Subcutaneous adipose tissue (tissue), 4 donors: ENCODE measurements around the gene INTS15. TPM values are rescaled to one million over a fixed set of nuclear protein-coding genes. Genes with fewer than 3 reads are reported as not detected.

Source experiments
- CTCF ChIP-seq: fragments of 450-650 bp; IDR thresholded peaks from one replicate; pipeline ENCODE4 v1.5.1; 2016; ENCODE audit warnings: low read depth, mild to moderate bottlenecking, control low read depth, antibody characterized with exemption, moderate library complexity
- total RNA-seq, 4 donors: library from RNA; depleted of rRNA; stranded (reverse); fragments of >200 nt; gene quantifications; one replicate each; pipeline ENCODE4 v1.1.0, GENCODE V29; 2016

Gene INTS15
- total RNA-seq, 4 donors from 2014 or later, result 13.3 to 42.0 (median 23.3) TPM

DNA sequence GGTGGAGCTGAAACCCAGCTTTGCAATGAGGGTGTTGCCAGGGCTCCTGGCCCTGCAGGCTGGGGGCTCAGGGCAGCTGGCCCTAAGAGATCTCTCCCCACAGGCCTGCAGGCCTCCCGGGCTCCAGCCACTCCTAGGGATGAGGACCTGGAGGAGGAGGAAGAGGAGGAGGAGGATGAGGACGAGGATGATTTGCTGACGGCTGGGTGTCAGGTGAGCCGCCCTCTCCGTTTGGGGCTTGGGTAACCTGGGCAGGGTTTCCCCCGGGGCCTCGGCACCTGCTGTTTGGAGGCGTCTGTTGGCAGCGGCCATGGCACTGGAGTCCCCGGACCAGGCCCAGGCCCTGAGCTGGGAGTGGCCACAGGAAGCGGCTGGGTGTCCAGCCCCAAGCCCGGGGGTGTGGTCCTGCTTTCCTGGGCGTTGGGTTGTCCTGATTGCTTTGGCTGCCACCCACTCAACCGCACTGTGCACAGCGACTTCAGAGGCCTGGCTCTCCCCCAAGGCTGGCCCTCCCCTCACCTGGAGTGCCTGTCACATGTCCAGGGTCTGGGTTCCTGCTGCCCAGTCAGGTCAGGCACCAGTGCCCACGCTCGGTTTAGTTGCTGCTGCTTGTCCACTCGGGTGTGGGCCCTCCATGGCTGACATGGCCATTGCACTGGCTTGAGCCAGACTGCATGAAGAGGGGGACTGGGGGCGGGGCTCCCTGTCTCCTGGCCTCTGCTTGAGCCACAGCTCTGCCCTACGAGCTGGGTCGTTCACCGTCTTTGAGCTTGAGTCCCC is 53.2 kb downstream of the INTS15 start:
- no peak for TF ChIP-seq CTCF

GRCh38 chr7:6643915-6644625 is 54.2 kb downstream of the INTS15 start:
- TF ChIP-seq CTCF, result no peak

DNA sequence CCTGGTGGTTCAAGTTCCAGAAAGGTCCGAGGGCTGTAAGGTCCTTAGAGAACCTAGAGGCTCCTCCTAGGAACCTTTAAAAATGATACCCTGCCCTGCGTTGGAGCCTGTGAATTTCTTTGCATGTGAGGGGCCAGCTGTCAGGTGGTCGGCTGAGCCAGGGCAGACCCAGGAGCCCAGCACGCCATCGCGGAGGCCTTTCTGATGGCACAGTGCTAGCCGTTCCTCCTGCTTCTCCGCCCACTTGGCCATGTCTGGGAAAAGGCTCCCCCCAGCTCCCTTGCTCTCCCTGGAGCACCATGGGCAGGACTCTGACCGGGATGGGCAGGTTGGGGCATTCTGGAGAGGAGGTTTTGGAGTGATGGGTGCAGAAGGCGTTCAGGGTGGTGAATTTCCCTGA is 54.9 kb downstream of the INTS15 start:
- TF ChIP-seq CTCF, result no peak

- no peak for TF ChIP-seq CTCF
These were observed 56.6 kb downstream of the INTS15 start for GRCh38 chr7:6646465-6646864.

DNA sequence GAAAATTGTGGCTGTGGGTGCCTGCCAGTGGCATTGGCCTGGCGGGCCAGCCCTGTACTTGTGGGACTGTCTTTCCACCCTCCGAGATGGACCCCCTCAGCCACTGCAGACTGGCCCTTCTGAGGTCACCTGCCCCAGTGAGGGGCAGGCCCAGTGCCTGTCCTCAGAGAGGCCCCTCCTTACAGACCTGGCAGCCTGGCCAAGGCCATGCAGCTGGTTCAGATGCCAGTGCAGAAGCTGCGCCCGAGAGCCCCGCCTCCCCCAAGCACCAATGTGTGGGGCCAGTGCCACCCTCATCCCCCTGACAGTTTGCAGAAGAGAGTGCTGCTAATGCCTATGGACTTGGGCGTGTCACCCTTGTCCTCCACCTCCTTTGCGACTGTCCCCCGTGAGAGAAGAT is 57.3 kb downstream of the INTS15 start:
- no peak for TF ChIP-seq CTCF

GRCh38 chr7:6647541-6647940 is 57.7 kb downstream of the INTS15 start:
- TF ChIP-seq CTCF, result no peak

GRCh38 chr7:6648066-6648814 is 58.4 kb downstream of the INTS15 start:
- TF ChIP-seq CTCF, result no peak
